Hematopoietic multipotent progenitor cell treated with erythropoietin and hydrocortisone succinate and interleukin-3 and kit ligand, for 17 days (in vitro differentiated cells): ENCODE data around the gene KCP.

Source experiments
- DNase-seq: peaks from one replicate; pipeline ENCODE4 v3.0.0-alpha.2; 2015; ENCODE audit warnings: low spot score

KCP gene

DNA sequence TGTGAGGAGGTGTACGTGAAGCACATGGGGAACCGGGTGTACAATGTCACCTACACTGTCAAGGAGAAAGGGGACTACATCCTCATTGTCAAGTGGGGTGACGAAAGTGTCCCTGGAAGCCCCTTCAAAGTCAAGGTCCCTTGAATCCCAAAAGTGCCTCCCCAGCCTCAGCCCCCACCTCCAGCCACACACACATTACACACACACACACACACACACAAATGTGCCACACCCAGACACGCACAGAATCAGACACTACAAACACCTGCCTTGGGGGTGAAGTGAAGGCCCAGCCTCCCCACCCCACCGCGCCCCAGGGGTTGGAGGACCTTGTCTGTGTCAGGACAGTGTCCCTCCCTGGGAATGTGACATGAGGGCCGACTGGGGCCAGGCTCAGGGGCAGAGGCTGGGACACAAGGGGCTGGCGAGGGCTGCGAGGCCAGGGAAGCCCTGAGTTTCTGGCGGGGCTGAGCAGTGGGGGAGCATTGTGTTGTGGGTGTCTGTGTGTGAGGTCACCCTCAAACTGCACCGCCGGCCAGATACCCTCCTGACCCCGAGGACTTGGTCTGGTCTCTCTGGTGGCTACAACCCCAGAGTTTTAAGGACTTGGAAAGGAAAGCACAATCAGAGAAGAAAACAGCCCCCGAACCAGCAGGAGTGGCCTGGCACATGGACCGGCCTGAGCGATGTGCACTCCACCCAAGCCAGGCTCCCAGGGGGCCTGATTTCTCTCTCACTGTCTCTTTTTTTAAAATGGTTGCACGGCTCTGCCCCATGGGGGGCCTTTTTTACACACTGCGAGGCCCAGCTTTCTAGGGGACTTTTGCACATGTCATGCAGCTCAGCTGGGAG, 51.9 kb downstream of the KCP start:
- DNase-seq: no peak

DNA sequence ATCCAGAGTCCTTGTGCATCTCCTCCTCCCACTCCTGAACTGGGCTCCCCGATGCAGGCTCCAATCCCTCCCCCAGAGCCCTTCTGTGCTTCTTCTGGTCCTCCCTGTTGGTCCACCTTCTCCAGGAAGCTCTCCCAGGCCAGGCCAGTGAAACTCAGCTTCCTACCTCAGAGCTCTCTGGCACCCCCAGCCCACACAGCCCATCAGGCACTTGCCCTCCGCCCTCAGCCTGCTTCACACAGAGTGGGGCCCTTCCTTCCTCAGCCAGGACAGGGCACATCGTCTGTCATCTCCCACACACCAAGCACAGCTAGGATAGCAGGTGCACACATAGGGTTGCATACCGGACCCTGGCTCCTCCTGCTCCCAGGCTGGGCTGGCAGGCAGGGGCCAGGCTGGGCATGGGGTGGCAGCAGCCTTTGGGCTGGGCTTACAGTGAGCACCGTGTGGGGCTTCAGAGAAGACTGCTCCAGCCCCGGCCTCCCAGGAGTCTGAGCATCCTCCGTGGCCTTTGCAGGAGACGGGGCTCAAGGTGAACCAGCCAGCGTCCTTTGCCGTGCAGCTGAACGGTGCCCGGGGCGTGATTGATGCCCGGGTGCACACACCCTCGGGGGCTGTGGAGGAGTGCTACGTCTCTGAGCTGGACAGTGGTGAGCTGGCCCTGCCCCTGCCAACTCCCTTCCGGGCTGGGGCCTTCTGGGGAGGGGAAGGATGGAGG, 54.3 kb downstream of the KCP start:
- no peak for DNase-seq

DNA sequence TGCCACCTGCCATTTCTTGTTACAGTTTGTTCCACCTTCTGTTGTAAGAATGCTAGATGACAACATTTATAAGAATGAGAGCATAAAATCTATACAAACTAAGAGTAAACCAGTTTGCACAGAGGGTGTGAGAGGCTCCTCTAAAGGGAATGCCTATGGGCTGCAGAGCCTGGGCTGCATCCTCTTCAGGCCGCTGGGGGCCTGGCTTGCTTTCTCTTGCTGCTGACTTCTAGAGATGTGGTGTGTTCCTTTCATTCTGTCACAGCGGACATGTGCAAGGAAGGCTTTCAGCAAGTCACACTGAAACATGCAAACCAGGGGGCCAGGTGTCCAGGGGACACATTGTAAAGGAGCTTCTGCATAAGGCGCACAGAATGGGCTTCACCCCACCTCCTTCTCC, 55.0 kb downstream of the KCP start:
- DNase-seq: no peak

DNA sequence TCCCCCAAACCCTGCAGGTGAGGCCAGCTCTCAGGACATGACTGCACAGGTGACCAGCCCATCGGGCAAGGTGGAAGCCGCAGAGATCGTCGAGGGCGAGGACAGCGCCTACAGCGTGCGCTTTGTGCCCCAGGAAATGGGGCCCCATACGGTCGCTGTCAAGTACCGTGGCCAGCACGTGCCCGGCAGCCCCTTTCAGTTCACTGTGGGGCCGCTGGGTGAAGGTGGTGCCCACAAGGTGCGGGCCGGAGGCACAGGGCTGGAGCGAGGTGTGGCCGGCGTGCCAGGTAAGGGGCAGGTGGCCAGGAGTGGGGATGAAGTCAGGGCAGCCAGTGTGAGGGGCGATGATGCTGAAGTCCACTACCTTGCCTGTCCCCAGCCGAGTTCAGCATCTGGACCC, 56.1 kb downstream of the KCP start:
- DNase-seq: no peak

DNA sequence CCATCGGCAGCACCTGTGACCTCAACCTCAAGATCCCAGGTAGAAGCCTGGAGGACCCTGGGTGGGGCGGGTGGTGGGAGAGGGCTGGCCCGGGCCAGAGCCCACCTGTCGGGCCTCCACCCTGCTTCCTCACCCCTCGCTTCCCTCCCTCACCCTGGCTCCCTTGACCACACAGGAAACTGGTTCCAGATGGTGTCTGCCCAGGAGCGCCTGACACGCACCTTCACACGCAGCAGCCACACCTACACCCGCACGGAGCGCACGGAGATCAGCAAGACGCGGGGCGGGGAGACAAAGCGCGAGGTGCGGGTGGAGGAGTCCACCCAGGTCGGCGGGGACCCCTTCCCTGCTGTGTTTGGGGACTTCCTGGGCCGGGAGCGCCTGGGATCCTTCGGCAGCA, 56.7 kb downstream of the KCP start:
- no peak for DNase-seq

DNA sequence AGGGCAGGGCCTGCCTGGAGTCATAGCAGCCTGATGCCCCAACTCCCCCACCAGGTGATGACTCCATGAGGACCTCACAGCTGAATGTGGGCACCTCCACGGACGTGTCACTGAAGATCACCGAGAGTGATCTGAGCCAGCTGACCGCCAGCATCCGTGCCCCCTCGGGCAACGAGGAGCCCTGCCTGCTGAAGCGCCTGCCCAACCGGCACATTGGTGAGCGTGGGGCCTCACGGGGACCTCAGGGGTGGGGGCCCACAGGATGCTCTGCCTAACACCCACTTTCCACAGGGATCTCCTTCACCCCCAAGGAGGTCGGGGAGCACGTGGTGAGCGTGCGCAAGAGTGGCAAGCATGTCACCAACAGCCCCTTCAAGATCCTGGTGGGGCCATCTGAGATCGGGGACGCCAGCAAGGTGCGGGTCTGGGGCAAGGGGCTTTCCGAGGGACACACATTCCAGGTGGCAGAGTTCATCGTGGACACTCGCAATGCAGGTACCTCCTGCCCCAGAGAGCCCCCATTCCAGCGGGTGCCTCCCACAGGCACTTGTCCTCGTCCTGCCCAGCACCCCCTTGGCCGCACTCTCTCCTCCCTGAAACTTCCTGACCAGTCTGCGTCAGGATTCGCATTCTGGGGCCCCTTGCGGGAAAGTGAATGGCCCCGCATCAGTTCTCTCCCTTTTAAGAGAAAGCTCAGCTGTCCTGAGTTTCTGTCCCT, 57.8 kb downstream of the KCP start:
- DNase-seq: no peak

DNA sequence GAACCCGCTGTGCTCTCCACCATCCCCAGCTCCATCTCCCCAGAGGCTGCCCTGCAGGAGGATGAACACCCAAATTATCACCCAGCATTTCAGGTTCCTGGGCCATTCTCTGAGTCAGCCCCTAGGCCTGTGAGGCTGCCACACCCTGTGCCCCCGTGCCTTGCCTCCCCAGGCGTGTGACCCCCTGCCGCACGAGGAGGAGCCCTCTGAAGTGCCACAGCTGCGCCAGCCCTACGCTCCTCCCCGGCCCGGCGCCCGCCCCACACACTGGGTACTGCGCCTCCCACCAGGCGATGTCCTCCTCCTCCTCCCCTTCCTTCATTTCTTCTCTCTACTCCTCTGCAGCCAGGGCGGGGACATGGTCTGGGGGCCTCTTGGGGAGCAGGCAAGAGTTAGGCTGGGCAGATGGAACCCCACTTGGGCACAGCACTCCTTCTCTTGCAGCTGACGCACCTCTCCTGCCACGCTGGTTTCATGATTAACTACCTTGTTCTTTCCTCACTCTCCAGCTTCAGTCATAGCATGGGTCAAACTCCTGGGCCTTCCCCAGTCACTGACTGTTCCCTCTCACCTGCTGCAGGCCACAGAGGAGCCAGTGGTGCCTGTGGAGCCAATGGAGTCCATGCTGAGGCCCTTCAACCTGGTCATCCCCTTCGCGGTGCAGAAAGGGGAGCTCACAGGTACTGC, 60.6 kb downstream of the KCP start:
- DNase-seq: no peak

DNA sequence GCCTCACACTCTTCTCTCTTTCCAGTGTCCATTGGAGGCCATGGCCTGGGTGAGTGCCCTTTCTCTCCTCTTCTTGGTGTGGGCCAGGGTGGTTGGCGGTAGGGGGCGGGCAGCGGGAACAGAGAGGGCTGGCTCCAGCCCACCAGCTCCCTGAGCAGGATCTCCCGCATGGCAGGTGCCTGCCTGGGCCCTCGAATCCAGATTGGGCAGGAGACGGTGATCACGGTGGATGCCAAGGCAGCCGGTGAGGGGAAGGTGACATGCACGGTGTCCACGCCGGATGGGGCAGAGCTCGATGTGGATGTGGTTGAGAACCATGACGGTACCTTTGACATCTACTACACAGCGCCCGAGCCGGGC, 61.4 kb downstream of the KCP start:
- DNase-seq: no peak

DNA sequence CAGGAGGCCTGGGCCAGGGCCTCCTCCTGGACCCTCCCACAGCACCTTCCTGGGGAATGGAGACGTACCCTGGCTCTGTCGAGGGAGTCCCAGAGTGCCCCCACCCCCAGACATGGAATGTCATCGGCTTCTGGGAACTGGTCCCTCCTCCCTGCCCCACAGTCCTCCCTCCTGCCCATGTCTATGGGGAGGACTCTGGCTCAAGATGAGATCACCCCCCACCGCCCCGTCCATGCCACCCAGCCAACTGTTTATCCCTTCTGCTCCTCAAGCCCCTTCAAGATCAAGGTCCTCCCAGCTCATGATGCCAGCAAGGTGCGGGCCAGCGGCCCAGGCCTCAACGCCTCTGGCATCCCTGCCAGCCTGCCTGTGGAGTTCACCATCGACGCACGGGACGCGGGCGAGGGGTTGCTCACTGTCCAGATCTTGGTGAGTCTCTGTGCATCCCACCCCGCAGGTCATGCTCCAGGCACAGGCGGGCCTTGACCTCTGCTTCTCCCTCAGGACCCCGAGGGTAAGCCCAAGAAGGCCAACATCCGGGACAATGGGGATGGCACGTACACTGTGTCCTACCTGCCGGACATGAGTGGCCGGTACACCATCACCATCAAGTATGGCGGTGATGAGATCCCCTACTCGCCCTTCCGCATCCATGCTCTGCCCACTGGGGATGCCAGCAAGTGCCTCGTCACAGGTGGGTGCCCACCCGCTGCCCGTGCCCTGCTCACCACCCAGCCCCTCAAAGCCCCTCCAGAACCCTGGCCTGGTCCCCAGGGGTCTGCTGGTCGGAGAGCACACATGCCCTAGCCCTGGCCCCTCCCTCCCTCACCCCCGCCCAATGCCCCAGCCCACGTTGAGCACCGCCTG, 62.0 kb downstream of the KCP start:
- DNase-seq: no peak

DNA sequence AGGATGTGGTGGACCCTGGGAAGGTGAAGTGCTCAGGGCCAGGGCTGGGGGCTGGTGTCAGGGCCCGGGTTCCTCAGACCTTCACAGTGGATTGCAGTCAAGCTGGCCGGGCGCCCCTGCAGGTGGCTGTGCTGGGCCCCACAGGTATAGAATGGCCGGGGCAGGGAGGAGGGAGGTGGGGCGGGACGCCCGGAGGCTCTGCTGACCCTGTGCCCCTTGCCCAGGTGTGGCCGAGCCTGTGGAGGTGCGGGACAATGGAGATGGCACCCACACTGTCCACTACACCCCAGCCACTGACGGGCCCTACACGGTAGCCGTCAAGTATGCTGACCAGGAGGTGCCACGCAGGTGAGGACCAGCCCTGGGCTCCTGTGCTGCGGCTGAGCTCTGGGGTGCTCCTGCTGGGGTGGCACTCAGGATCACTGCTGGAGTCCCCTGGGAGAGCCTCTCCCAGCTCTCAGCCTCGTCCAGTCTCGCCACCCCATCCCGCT, 62.7 kb downstream of the KCP start:
- no peak for DNase-seq

DNA sequence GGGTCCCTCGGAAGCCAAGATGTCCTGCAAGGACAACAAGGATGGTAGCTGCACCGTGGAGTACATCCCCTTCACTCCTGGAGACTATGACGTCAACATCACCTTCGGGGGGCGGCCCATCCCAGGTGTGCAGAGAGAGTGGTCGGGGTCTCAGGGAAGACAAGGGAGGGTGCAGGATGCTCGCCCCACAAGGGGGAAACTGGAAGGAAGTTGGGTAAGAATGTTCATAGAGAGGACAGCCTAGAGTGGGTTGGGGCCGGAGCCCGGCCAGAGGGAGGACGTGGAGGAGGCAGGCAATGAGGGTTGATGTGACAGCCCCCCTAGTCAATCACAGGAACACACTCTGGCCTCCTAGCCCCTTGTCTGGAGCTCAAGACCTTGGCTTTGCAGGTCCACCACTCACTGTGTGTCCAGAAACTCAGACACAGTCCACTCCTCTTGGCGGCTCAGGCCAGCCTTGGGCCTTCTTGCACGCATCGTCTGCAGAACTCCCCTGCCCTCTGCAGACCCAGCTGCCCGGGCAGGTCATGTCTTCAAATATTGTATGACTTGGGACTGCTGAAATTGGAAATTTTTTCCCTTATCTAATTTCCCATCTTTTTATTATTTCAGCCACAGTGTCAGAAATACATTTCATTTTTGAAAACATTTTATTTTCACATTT, 63.6 kb downstream of the KCP start:
- no peak for DNase-seq

DNA sequence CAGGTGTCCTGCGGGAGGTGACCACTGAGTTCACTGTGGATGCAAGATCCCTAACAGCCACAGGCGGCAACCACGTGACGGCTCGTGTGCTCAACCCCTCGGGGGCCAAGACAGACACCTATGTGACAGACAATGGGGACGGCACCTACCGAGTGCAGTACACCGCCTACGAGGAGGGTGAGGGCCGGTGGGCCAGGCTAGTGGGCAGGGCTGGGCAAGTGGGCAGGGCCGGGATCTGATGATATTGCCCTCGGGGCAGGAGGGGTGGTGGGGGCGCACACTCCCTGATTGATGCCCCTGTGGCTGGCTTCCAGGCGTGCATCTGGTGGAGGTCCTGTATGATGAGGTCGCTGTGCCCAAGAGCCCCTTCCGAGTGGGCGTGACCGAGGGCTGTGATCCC, 64.5 kb downstream of the KCP start:
- DNase-seq: no peak

DNA sequence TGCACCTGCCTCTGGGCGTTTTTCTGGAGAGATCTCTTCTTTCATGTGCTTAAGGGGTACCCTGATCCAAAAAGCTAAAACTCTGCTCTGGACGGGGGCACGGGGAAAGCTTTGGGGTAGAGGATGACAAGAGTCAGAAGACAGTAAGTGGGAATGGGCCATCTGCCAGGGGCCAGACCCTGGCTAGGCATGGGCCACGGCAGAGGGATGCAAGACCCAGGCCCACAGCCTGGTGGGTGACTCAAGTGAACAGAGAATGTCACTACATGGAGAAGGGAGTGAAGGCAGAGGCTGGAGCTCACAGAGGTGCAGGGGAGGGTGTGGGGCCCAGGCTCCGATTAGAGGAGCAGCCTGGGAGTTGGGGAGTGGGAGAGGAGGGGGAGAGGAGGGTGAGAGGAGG, 65.0 kb downstream of the KCP start:
- DNase-seq: no peak

DNA sequence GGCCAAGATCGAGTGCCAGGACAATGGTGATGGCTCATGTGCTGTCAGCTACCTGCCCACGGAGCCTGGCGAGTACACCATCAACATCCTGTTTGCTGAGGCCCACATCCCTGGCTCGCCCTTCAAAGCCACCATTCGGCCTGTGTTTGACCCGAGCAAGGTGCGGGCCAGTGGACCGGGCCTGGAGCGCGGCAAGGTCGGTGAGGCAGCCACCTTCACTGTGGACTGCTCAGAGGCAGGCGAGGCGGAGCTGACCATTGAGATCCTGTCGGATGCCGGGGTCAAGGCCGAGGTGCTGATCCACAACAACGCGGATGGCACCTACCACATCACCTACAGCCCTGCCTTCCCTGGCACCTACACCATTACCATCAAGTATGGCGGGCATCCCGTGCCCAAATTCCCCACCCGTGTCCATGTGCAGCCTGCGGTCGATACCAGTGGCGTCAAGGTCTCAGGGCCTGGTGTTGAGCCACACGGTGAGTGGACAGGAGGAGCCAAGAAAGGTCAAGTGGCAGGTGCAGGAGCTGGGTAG, 65.7 kb downstream of the KCP start:
- no peak for DNase-seq

DNA sequence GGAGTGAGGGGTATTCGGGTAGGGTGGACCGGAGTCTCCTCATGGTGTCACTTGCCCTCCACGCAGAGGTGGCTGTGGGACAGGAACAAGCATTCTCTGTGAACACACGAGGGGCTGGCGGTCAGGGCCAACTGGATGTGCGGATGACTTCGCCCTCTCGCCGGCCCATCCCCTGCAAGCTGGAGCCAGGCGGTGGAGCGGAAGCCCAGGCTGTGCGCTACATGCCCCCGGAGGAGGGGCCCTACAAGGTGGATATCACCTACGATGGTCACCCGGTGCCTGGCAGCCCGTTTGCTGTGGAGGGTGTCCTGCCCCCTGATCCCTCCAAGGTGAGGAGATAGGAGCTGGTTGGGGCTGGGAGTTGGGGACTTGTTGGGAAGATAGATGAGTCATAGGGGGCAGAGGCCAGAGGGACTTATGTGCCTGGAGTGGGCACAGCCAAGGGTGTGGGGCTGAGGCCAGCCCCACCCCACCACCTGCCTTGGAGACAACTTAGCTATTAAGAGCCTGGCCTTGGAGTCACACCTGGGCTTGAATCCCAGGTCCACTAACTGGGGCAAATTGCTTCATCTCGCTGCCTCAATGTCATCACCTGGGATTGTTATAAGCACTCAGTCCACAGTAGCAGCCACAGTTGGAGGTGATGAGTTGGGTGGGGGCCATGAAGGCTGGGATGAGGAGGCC, 66.4 kb downstream of the KCP start:
- DNase-seq: no peak

DNA sequence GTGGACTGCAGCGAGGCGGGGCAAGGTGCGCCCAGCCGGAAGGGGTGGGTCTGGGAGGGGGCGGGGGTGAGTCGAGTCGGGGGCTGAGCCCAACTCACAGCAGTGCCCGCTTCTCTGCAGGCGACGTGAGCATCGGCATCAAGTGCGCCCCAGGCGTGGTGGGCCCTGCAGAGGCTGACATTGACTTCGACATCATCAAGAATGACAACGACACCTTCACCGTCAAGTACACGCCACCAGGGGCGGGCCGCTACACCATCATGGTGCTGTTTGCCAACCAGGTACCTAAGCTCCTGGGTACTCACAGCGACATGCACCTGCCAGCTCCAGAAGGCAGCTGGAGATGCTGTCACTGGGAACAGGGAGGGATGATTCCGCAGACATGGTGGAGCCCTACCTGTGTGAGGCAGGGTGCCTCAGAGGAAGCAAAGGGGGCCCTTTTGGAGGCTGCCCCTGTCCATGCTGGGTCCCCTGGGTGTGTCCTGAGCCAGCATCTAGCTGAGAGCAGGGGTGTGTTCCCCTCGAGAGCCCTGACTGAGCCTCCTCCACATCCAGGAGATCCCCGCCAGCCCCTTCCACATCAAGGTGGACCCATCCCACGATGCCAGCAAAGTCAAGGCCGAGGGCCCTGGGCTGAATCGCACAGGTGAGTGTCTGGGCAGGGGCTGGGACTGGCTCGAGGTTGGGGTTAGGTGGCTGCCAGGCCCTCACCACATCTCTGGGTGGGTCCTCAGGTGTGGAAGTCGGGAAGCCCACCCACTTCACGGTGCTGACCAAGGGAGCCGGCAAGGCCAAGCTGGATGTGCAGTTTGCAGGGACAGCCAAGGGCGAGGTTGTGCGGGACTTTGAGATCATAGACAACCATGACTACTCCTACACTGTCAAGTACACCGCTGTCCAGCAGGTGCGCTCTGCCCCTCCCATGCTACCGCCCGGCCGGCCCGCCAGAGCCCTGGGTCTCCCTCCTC, 67.6 kb downstream of the KCP start:
- DNase-seq: no peak

DNA sequence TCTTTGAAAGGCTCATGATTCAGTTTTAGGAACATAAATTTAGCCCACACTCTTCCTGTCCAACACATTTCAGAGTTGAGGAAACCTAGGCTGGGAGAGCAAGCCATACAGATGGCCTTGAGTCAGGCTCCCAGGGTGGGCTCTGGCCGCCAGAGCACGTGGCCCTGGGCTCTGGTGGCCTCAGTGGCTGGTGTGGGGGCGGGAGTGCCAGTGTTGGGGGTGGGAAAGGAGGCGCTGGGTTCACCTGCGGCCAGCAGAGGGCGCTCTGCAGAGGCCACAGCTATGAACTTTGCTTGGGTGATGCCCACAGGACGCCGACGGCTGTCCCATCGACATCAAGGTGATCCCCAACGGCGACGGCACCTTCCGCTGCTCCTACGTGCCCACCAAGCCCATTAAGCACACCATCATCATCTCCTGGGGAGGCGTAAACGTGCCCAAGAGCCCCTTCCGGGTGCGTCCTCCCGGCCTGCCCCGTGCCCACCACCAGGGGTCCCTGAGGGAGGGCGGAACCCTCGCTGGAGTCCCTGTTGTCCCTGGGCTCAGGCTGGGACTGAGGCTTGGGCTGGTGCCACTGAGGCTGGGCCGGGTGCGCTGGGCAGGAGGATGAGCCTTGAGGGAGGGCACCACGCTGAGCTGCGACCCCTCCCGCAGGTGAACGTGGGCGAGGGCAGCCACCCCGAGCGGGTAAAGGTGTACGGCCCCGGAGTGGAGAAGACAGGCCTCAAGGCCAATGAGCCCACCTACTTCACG, 68.4 kb downstream of the KCP start:
- DNase-seq: peak; percentile 54

DNA sequence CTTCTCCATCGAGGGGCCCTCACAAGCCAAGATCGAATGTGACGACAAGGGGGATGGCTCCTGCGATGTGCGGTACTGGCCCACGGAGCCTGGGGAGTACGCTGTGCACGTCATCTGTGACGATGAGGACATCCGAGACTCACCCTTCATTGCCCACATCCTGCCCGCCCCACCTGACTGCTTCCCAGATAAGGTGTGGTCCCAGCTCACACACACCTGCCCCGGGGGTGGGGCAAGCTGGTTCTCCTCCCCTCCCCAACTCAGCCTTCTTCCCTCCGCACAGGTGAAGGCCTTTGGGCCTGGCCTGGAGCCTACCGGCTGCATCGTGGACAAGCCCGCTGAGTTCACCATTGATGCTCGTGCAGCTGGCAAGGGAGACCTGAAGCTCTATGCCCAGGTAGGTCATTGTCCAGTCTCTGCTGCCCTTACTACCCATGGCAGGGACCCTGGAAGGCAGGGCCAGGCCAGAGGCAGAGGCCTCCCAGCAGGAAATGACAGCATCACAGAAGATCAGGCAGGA, 69.3 kb downstream of the KCP start:
- DNase-seq: no peak
